ENCODE results near the gene ZNF804A.

ZNF804A gene

GRCh38 chr2:184971546-184972068, 373.3 kb downstream of the ZNF804A start:
- no peak for DNase-seq

Data from NCI-H510A (cell line).